H9 (cell line): Measurements from ENCODE around the gene SIL1. TPM values are rescaled to one million over a fixed set of nuclear protein-coding genes. Genes with fewer than 3 reads are reported as not detected.

Experiments used
- DNase-seq: peaks from one replicate; pipeline ENCODE4 v3.0.0-alpha.2; 2017
- H2AFZ ChIP-seq: one replicate; pipeline ENCODE4 v1.6.1; 2013; ENCODE audit warnings: mild to moderate bottlenecking, low read length, control low read depth, moderate library complexity
- H2AK5ac ChIP-seq: 2 replicates; pipeline ENCODE4 v1.6.1; 2013; ENCODE audit warnings: low read length, control low read depth, mixed read lengths; ENCODE audit not compliant: insufficient read length
- H2BK120ac ChIP-seq: one replicate; pipeline ENCODE4 v1.6.1; 2013; ENCODE audit warnings: low read depth, mild to moderate bottlenecking, low read length, control low read depth, inconsistent platforms; ENCODE audit not compliant: poor library complexity, severe bottlenecking
- H2BK12ac ChIP-seq: 2 replicates; pipeline ENCODE4 v1.6.1; 2013; ENCODE audit warnings: low read length, control low read depth, mixed read lengths, low read depth; ENCODE audit not compliant: insufficient read length
- H2BK15ac ChIP-seq: 2 replicates; pipeline ENCODE4 v1.6.1; 2013; ENCODE audit warnings: low read depth, low read length, control low read depth
- H2BK20ac ChIP-seq: one replicate; pipeline ENCODE4 v1.6.1; 2013; ENCODE audit warnings: low read depth, mild to moderate bottlenecking, low read length, control low read depth, inconsistent platforms; ENCODE audit not compliant: poor library complexity, severe bottlenecking
- H2BK5ac ChIP-seq: 2 replicates; pipeline ENCODE4 v1.6.1; 2013; ENCODE audit warnings: low read length, control low read depth, mixed read lengths; ENCODE audit not compliant: insufficient read length
- H3K14ac ChIP-seq: 2 replicates; pipeline ENCODE4 v1.6.1; 2013; ENCODE audit warnings: low read length, control low read depth; ENCODE audit not compliant: insufficient read depth
- H3K18ac ChIP-seq: 2 replicates; pipeline ENCODE4 v1.6.1; 2013; ENCODE audit warnings: low read depth, mild to moderate bottlenecking, mixed read lengths, low read length, control low read depth; ENCODE audit not compliant: insufficient read length
- H3K23ac ChIP-seq: 2 replicates; pipeline ENCODE4 v1.6.1; 2013; ENCODE audit warnings: low read length, control low read depth, mixed read lengths, low read depth; ENCODE audit not compliant: insufficient read length
- H3K23me2 ChIP-seq: 2 replicates; pipeline ENCODE4 v1.6.1; 2013; ENCODE audit warnings: low read depth, mild to moderate bottlenecking, mixed read lengths, low read length, control low read depth; ENCODE audit not compliant: insufficient read length, poor library complexity, severe bottlenecking
- H3K27ac ChIP-seq: 2 replicates; pipeline ENCODE4 v1.5.1; 2013; ENCODE audit warnings: low read length, control low read depth, mixed read lengths, low read depth; ENCODE audit not compliant: insufficient read length
- H3K27me3 ChIP-seq: 2 replicates; pipeline ENCODE4 v1.6.1; 2013; ENCODE audit warnings: low read length, control low read depth, inconsistent platforms; ENCODE audit not compliant: insufficient read depth
- H3K4ac ChIP-seq: 2 replicates; pipeline ENCODE4 v1.6.1; 2013; ENCODE audit warnings: low read depth, mild to moderate bottlenecking, control low read depth, inconsistent platforms, low read length, moderate library complexity
- H3K4me1 ChIP-seq: 2 replicates; pipeline ENCODE4 v1.6.1; 2013; ENCODE audit warnings: low read length, control low read depth, inconsistent platforms; ENCODE audit not compliant: insufficient read depth
- H3K4me2 ChIP-seq: 2 replicates; pipeline ENCODE4 v1.6.1; 2013; ENCODE audit warnings: low read length, control low read depth, mixed read lengths; ENCODE audit not compliant: insufficient read length, insufficient read depth
- H3K56ac ChIP-seq: 2 replicates; pipeline ENCODE4 v1.6.1; 2013; ENCODE audit warnings: low read depth, mild to moderate bottlenecking, mixed read lengths, low read length, control low read depth; ENCODE audit not compliant: insufficient read length
- H3K79me1 ChIP-seq: 2 replicates; pipeline ENCODE4 v1.6.1; 2013; ENCODE audit warnings: low read depth, mild to moderate bottlenecking, moderate library complexity, low read length, control low read depth, inconsistent platforms; ENCODE audit not compliant: insufficient read depth, poor library complexity, severe bottlenecking
- H3K79me2 ChIP-seq: 2 replicates; pipeline ENCODE4 v1.6.1; 2013; ENCODE audit warnings: low read length, control low read depth, inconsistent platforms; ENCODE audit not compliant: insufficient read depth
- H3K9ac ChIP-seq: 2 replicates; pipeline ENCODE4 v1.6.1; 2013; ENCODE audit warnings: low read length, control low read depth, mixed read lengths; ENCODE audit not compliant: insufficient read length; ENCODE audit errors: extremely low read depth
- H3K9me3 ChIP-seq: one replicate; pipeline ENCODE4 v1.6.1; 2013; ENCODE audit warnings: low read depth, low read length, inconsistent platforms; ENCODE audit not compliant: control insufficient read depth
- H3T11ph ChIP-seq: one replicate; pipeline ENCODE4 v1.6.1; 2013; ENCODE audit warnings: mild to moderate bottlenecking, low read length, control low read depth, inconsistent platforms
- H4K20me1 ChIP-seq: one replicate; pipeline ENCODE4 v1.6.1; 2013; ENCODE audit not compliant: control insufficient read depth, insufficient read length, insufficient read depth
- H4K5ac ChIP-seq: 2 replicates; pipeline ENCODE4 v1.6.1; 2013; ENCODE audit warnings: low read depth, mild to moderate bottlenecking, mixed read lengths, low read length, control low read depth; ENCODE audit not compliant: insufficient read length
- H4K8ac ChIP-seq: replicated peaks from 2 replicates; pipeline ENCODE4 v1.6.1; 2013; ENCODE audit warnings: low read length, control low read depth, mixed read lengths, low read depth; ENCODE audit not compliant: insufficient read length
- H4K91ac ChIP-seq: 2 replicates; pipeline ENCODE4 v1.6.1; 2013; ENCODE audit warnings: low read depth, mild to moderate bottlenecking, moderate library complexity, mixed read lengths, low read length, control low read depth; ENCODE audit not compliant: insufficient read length
- H3K27ac Mint-ChIP-seq, 3 experiments: 2 replicates in 2 of 3; 3 replicates in 1 of 3; pipeline ENCODE4 v1.8.0; 2020 to 2021; ENCODE audit warnings: mixed read lengths in 3 of 3, mild to moderate bottlenecking in 1 of 3, moderate library complexity in 1 of 3
- H3K27me3 Mint-ChIP-seq: 2 replicates; pipeline ENCODE4 v1.8.0; 2021; ENCODE audit warnings: low read depth, mild to moderate bottlenecking, moderate library complexity, mixed read lengths
- H3K36me3 Mint-ChIP-seq, 3 experiments: 2 replicates in 2 of 3; 3 replicates in 1 of 3; pipeline ENCODE4 v1.8.0; 2020 to 2021; ENCODE audit warnings: low read depth in 3 of 3, mixed read lengths in 3 of 3; ENCODE audit not compliant: insufficient read depth in 1 of 3
- H3K4me1 Mint-ChIP-seq, 2 experiments: 2 replicates each; pipeline ENCODE4 v1.8.0; 2020; ENCODE audit warnings: mixed read lengths in 2 of 2
- H3K4me3 Mint-ChIP-seq, 2 experiments: 2 replicates in 1 of 2; 3 replicates in 1 of 2; pipeline ENCODE4 v1.8.0; 2020 to 2021; ENCODE audit warnings: mild to moderate bottlenecking in 2 of 2, mixed read lengths in 2 of 2, moderate library complexity in 1 of 2
- H3K9me3 Mint-ChIP-seq, 2 experiments: 2 replicates in 1 of 2; 3 replicates in 1 of 2; pipeline ENCODE4 v1.8.0; 2020; ENCODE audit warnings: mild to moderate bottlenecking in 2 of 2, mixed read lengths in 2 of 2, moderate library complexity in 1 of 2
- CTCF ChIP-seq: fragments of 200-600 bp; sonication (generic); conservative IDR thresholded peaks from 3 replicates; pipeline ENCODE4 v1.8.0; 2021; ENCODE audit warnings: antibody characterized with exemption, mild to moderate bottlenecking
- whole genome bisulfite sequencing: extraction: QIAGEN DNeasy Blood & Tissue Kit; methylation state at CpG from one replicate; pipeline ENCODE4 v1.1.7; 2013; ENCODE audit warnings: missing lambda C conversion rate, low lambda C conversion rate, mixed read lengths; ENCODE audit not compliant: insufficient read length; ENCODE audit errors: extremely low coverage; 5-methylcytosine and 5-hydroxymethylcytosine counted together
- total RNA-seq: library from RNA; stranded (reverse); gene quantifications from 2 replicates; pipeline ENCODE4 v1.2.1, GENCODE V29; 2021

The SIL1 gene
- total RNA-seq, 1 experiment from 2014 or later: 10.6 TPM

GRCh38 chr5:138898742-138899141, 299.4 kb downstream of the SIL1 start:
- Histone ChIP-seq H3K56ac (no peak overlapping the region), H3K4ac (no peak overlapping the region), H3K79me2 (no peaks in the 10 kb centered on the region), H3K23ac (no peak overlapping the region), H4K8ac (no peak overlapping the region), H3K9ac (no peak overlapping the region), H3K79me1 (peaks cover 4% of the 10 kb centered on the region), H2BK15ac (no peak overlapping the region), H4K20me1 (no peaks in the 10 kb centered on the region), H2AFZ (no peak overlapping the region), H2BK20ac (no peak overlapping the region), H2BK12ac (no peak overlapping the region), H2BK120ac (no peak overlapping the region), H4K5ac (no peak overlapping the region), H3K23me2 (no peaks in the 10 kb centered on the region), H3K4me2 (no peak overlapping the region), H3K18ac (no peak overlapping the region), H3K27me3 (no peaks in the 10 kb centered on the region), H3K4me1 (no peaks in the 10 kb centered on the region), H2BK5ac (no peak overlapping the region), H3K9me3 (no peaks in the 10 kb centered on the region), H4K91ac (no peak overlapping the region), H3K27ac (no peak overlapping the region), H3T11ph (no peak overlapping the region), H2AK5ac (no peak overlapping the region), H3K14ac (no peak overlapping the region)
- TF ChIP-seq CTCF: no peak
- no peaks in the 10 kb centered on the region for H3K27me3 Mint-ChIP-seq
- no CpG with 5 or more reads among the region's 2 CpGs for WGBS
- H3K9me3 Mint-ChIP-seq: no peaks in the 10 kb centered on the region
- peaks cover 7 to 8% of the 10 kb centered on the region in 2 experiments for H3K4me1 Mint-ChIP-seq
- peak overlapping the region in 1 of 3 experiments; percentile 66; a peak in 1 of 7 replicates for H3K27ac Mint-ChIP-seq
- peaks cover 13 to 59% (median 48%) of the 10 kb centered on the region in 3 experiments; a peak in 6 of 7 replicates for H3K36me3 Mint-ChIP-seq
- no peak overlapping the region for H3K4me3 Mint-ChIP-seq
- DNase-seq: no peak
